Measurements from ENCODE around the gene TRPM3. TPM values are rescaled to one million over a fixed set of nuclear protein-coding genes. Genes with fewer than 3 reads are reported as not detected.

The TRPM3 gene
- total and polyA plus RNA-seq, 12 donors, result 0.27 to 5.3 (median 1.8) TPM

- Histone ChIP-seq H3K9me3 (replicated peaks in 1 of 3) (no peaks in the 10 kb centered on the region), H3K27me3 (no peaks in the 10 kb centered on the region), H3K36me3 (replicated peaks in 1 of 2) (no peaks in the 10 kb centered on the region), H3K27ac (no peak overlapping the region), H3K4me3 (no peak overlapping the region), H3K4me1 (replicated peaks in 1 of 2) (peaks cover 3 to 13% of the 10 kb centered on the region in 2 donors)
- WGBS, 4 donors, result 79 to 86% (median 84%) methylated on average over 4 of the region's 4 CpGs
- DNase-seq, result no peak
- TF ChIP-seq CTCF (IDR thresholded peaks at IDR 0.05) (no peak), POLR2A (IDR thresholded peaks at IDR 0.05) (no peak)
- intact Hi-C loops (cut with DNase I), result no loop called here
Observed at GRCh38 chr9:70551396-70551795, 570.0 kb downstream of the TRPM3 start.

- Histone ChIP-seq H3K4me1 (replicated peaks in 1 of 2) (peaks cover 3 to 7% of the 10 kb centered on the region in 2 donors), H3K27me3 (no peaks in the 10 kb centered on the region), H3K9me3 (replicated peaks in 1 of 3) (no peaks in the 10 kb centered on the region), H3K27ac (no peak overlapping the region), H3K36me3 (replicated peaks in 1 of 2) (no peaks in the 10 kb centered on the region), H3K4me3 (no peak overlapping the region)
- 0 to 81% (median 66%) methylated on average over 1 of the region's 1 CpG for WGBS, 4 donors
- DNase-seq, result no peak
- intact Hi-C loops (cut with DNase I), result no loop called here
- TF ChIP-seq CTCF (IDR thresholded peaks at IDR 0.05), result no peak
Observed at GRCh38 chr9:70549926-70550325, 571.5 kb downstream of the TRPM3 start.

- no peak overlapping the region for H3K27ac ChIP-seq
- no peaks in the 10 kb centered on the region for H3K36me3 ChIP-seq (replicated peaks in 1 of 2)
- intact Hi-C loops (cut with DNase I), result no loop called here
- H3K9me3 ChIP-seq (replicated peaks in 1 of 3), result no peaks in the 10 kb centered on the region
- no peaks in the 10 kb centered on the region for H3K27me3 ChIP-seq
- H3K4me1 ChIP-seq (replicated peaks in 1 of 2), result no peaks in the 10 kb centered on the region
- no peak for DNase-seq
- H3K4me3 ChIP-seq, result no peak overlapping the region
- TF ChIP-seq POLR2A (IDR thresholded peaks at IDR 0.05), result no peak
- TF ChIP-seq CTCF (IDR thresholded peaks at IDR 0.05), result no peak
- 67 to 80% (median 76%) methylated on average over 3 of the region's 3 CpGs for WGBS, 4 donors
Observed at GRCh38 chr9:70542311-70542931, 579.0 kb downstream of the TRPM3 start.

GRCh38 chr9:70540016-70540415, 581.4 kb downstream of the TRPM3 start:
- H3K27me3 ChIP-seq, result no peaks in the 10 kb centered on the region
- no peak for TF ChIP-seq CTCF (IDR thresholded peaks at IDR 0.05)
- TF ChIP-seq POLR2A (IDR thresholded peaks at IDR 0.05), result no peak
- intact Hi-C loops (cut with DNase I), result no loop called here
- no peak for DNase-seq
- H3K27ac ChIP-seq, result no peak overlapping the region
- 85 to 95% (median 91%) methylated on average over 5 of the region's 5 CpGs for WGBS, 4 donors
- no peaks in the 10 kb centered on the region for H3K36me3 ChIP-seq (replicated peaks in 1 of 2)
- no peaks in the 10 kb centered on the region for H3K4me1 ChIP-seq (replicated peaks in 1 of 2)
- no peak overlapping the region for H3K4me3 ChIP-seq
- no peaks in the 10 kb centered on the region for H3K9me3 ChIP-seq (replicated peaks in 1 of 3)

All from adrenal gland (tissue), 12 donors.